Testis (tissue), 3 donors: ENCODE data around the gene PALS2. TPM values are rescaled to one million over a fixed set of nuclear protein-coding genes. Genes with fewer than 3 reads are reported as not detected.

Experiments used
- DNase-seq: peaks from one replicate; pipeline ENCODE4 v3.0.0-alpha.2; 2019
- H3K27ac ChIP-seq, 2 donors: fragments of 200-600 bp; sonication (generic); one replicate each; pipeline ENCODE4 v1.5.1; 2019
- H3K27me3 ChIP-seq: fragments of 200-600 bp; sonication (generic); one replicate; pipeline ENCODE4 v1.5.1; 2019
- H3K36me3 ChIP-seq: fragments of 200-600 bp; sonication (generic); one replicate; pipeline ENCODE4 v1.5.1; 2017; ENCODE audit warnings: low read depth; ENCODE audit errors: missing control alignments
- H3K4me1 ChIP-seq: fragments of 200-600 bp; sonication (generic); one replicate; pipeline ENCODE4 v1.5.1; 2019
- H3K4me3 ChIP-seq, 2 donors: fragments of 200-600 bp; sonication (generic); one replicate each; pipeline ENCODE4 v1.5.1; 2017 to 2019
- H3K9me3 ChIP-seq: fragments of 200-600 bp; sonication (generic); one replicate; pipeline ENCODE4 v1.5.1; 2017
- POLR2A ChIP-seq: fragments of 450-650 bp; IDR thresholded peaks from one replicate; pipeline ENCODE4 v1.6.1; 2017; ENCODE audit warnings: antibody characterized with exemption, mild to moderate bottlenecking, moderate library complexity
- WGBS, 2 donors: methylation state at CpG; one replicate each; pipeline ENCODE4 v1.1.5; 2018; 5-methylcytosine and 5-hydroxymethylcytosine counted together
- intact Hi-C: fragments of 100-400 bp; cut with DNase I; formaldehyde crosslinking; loops from one replicate; pipeline ENCODE4 v1.15.1; 2023; ENCODE audit warnings: low total_unique reads
- polyA plus RNA-seq: library from polyadenylated mRNA; stranded (reverse); fragments of 350-450 nt; fragmentation: Illumina TruSeq; extraction: RNeasy Lipid Tissue Mini Kit (QIAGEN cat#74804); gene quantifications from one replicate; pipeline ENCODE4 v1.2.3, GENCODE V29; 2014; ENCODE audit warnings: low read depth, low replicate concordance; ENCODE audit not compliant: insufficient read depth
- total RNA-seq, 2 donors: library from RNA; depleted of rRNA; stranded (reverse); fragments of >200 nt; gene quantifications; one replicate each; pipeline ENCODE4 v1.2.3, GENCODE V29; 2016
- TF ChIP-seq, protein P1 (sequence below), 3 experiments: fragments of 450-650 bp in 2 of 3; fragments of 200-600 bp in 1 of 3; sonication (generic) in 1 of 3; IDR thresholded peaks; one replicate each; pipeline ENCODE4 v1.5.1; 2016 to 2019; ENCODE audit warnings: antibody characterized with exemption in 3 of 3, mild to moderate bottlenecking in 2 of 3, moderate library complexity in 1 of 3

Gene PALS2
- total and polyA plus RNA-seq, 3 donors from 2014 or later, result 26.9 to 80.2 (median 30.8) TPM

DNA sequence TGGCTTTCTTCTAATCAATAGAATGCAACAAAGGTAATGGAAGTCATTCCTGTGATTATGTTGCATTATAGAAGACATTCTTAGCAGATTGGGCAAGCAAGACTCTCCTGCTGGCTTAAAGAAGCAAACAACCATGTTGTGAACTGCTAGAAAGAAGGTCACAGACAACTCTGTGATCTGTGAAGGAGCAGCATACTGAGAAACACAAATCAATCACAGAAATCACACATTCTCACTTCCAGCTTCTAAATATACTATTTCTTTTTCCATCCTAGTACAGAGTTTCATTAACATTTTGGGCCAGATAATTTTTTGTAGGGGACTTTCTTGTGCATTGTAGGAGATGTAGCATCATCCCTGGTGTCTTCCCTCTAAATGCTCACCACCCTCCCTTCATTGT is 28.0 kb upstream of the PALS2 start:
- H3K27ac ChIP-seq, result no peak overlapping the region
- H3K4me3 ChIP-seq, result no peak overlapping the region
- no peak for TF ChIP-seq POLR2A
- TF ChIP-seq, protein P1, sequence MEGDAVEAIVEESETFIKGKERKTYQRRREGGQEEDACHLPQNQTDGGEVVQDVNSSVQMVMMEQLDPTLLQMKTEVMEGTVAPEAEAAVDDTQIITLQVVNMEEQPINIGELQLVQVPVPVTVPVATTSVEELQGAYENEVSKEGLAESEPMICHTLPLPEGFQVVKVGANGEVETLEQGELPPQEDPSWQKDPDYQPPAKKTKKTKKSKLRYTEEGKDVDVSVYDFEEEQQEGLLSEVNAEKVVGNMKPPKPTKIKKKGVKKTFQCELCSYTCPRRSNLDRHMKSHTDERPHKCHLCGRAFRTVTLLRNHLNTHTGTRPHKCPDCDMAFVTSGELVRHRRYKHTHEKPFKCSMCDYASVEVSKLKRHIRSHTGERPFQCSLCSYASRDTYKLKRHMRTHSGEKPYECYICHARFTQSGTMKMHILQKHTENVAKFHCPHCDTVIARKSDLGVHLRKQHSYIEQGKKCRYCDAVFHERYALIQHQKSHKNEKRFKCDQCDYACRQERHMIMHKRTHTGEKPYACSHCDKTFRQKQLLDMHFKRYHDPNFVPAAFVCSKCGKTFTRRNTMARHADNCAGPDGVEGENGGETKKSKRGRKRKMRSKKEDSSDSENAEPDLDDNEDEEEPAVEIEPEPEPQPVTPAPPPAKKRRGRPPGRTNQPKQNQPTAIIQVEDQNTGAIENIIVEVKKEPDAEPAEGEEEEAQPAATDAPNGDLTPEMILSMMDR (IDR thresholded peaks at IDR 0.05), result no peak
- H3K9me3 ChIP-seq, result no peaks in the 10 kb centered on the region
- no peaks in the 10 kb centered on the region for H3K36me3 ChIP-seq
- intact Hi-C loops, result no loop called here
- H3K4me1 ChIP-seq, result no peaks in the 10 kb centered on the region
- DNase-seq, result no peak
- H3K27me3 ChIP-seq, result no peaks in the 10 kb centered on the region

DNA sequence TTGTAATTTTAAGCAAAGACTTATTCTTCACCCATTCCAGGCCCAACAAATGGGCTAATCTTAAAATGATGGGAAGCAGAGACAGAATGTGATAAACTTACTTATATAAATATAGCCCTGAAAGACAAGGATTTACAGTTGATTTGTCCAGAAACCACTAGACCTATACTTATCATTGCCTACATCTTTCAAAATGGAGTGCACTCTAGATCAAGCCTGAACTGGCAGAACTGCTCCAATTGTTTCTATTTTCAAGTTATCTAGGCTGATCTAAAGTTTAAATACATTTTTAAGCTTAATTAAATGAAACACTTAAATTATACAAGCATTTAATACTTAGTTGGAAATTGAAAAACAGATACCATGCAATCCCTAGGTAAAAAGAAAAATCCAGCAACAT is 24.9 kb upstream of the PALS2 start:
- H3K4me3 ChIP-seq, result no peak overlapping the region
- H3K27me3 ChIP-seq, result no peaks in the 10 kb centered on the region
- H3K9me3 ChIP-seq, result no peaks in the 10 kb centered on the region
- no peak overlapping the region for H3K27ac ChIP-seq
- TF ChIP-seq, protein P1 (IDR thresholded peaks at IDR 0.05), result no peak
- no peak for TF ChIP-seq POLR2A
- no peaks in the 10 kb centered on the region for H3K36me3 ChIP-seq
- intact Hi-C loops, result no loop called here
- no peak for DNase-seq
- H3K4me1 ChIP-seq, result no peaks in the 10 kb centered on the region

DNA sequence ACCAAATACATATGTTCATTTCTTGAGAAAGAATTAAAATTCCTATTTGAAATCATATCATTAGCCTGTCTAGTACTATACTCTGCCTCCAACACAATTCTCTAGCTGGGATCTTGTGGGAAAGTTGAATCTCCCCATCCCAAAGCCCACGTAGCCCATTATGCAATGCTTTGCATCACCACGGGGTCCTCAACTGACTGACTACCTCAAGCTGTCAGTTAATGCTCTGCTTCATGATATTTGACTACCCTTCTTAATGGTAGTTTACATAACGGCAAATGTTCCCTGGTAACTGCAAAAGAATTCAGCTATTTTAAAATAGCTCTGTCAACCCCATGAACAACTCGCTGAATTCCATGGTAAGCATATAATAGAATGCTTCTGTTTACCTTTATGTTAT is 23.3 kb upstream of the PALS2 start:
- Histone ChIP-seq H3K4me1 (no peaks in the 10 kb centered on the region), H3K27ac (no peak overlapping the region), H3K27me3 (no peaks in the 10 kb centered on the region), H3K36me3 (no peaks in the 10 kb centered on the region), H3K9me3 (no peaks in the 10 kb centered on the region), H3K4me3 (no peak overlapping the region)
- WGBS, 2 donors, result 80 to 83% methylated on average over 4 of the region's 4 CpGs
- DNase-seq, result no peak
- TF ChIP-seq, protein P1 (IDR thresholded peaks at IDR 0.05), result no peak
- TF ChIP-seq POLR2A, result no peak
- intact Hi-C loops, result no loop called here

DNA sequence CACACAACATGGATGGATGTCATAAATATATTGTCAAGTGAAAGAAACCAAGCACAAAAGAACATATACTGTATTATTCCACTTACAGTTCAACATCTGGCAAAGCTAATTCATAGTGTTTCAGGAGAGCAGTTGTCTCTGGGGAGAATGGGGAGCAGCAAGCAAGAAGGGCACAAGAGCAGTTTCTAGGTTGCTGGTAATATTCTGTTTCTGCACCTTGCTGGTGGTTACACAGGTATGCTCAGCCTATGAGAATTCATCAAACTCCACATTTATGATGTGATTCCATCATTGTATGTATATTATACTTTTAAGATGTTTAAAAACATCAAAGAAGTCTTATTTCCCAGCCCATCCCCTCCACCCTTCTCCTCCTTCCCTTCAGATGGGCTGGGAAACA is 18.1 kb upstream of the PALS2 start:
- no peak for TF ChIP-seq POLR2A
- TF ChIP-seq, protein P1 (IDR thresholded peaks at IDR 0.05), result no peak
- DNase-seq, result no peak
- intact Hi-C loops, result no loop called here
- Histone ChIP-seq H3K4me1 (no peaks in the 10 kb centered on the region), H3K27ac (no peak overlapping the region), H3K36me3 (no peaks in the 10 kb centered on the region), H3K9me3 (no peaks in the 10 kb centered on the region), H3K27me3 (no peaks in the 10 kb centered on the region), H3K4me3 (no peak overlapping the region)

DNA sequence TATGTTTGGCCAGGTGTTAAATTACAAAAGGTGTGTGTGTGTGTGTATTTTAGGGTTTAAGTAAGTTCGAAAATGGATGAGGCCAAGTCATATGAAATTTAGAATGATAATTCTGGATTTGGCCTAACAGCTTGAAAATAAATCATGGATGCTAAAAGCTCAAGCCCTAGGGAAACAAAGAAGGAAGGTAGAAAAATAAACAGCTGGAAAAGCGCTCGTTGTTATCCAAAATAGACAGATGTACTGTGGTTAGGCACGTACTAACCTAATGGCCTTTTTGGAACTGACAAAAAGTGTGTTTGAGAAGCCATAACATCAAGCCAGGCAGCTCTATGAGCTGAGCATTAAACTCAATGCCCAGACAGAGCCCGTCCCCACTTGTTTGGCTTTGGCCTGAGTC is 17.5 kb upstream of the PALS2 start:
- intact Hi-C loops, result no loop called here
- no peaks in the 10 kb centered on the region for H3K36me3 ChIP-seq
- TF ChIP-seq, protein P1 (IDR thresholded peaks at IDR 0.05), result no peak
- TF ChIP-seq POLR2A, result no peak
- WGBS, 2 donors, result 80 to 87% methylated on average over 5 of the region's 5 CpGs
- H3K27ac ChIP-seq, result no peak overlapping the region
- no peak overlapping the region for H3K4me3 ChIP-seq
- DNase-seq, result no peak
- H3K9me3 ChIP-seq, result no peaks in the 10 kb centered on the region
- no peaks in the 10 kb centered on the region for H3K27me3 ChIP-seq
- no peaks in the 10 kb centered on the region for H3K4me1 ChIP-seq
